Common myeloid progenitor, CD34-positive (primary cell): ENCODE data around the gene TNK2.

ENCODE experiments used
- CTCF ChIA-PET: fragments of 350-600 bp; sonication (Branson Sonifier 250); formaldehyde crosslinking; loops from one replicate; lab custom pipeline; 2021; ENCODE audit warnings: antibody characterized with exemption; lab: Charles Lee
- POLR2A ChIA-PET: fragments of 350-600 bp; sonication (Branson Sonifier 250); formaldehyde crosslinking; loops from one replicate; lab custom pipeline; 2021; ENCODE audit warnings: antibody characterized with exemption; lab: Charles Lee
- DNase-seq, 3 donors: peaks; one replicate each; pipeline versions ENCODE4 v3.0.0 to v3.0.0-alpha.2; 2013
- H3K27ac ChIP-seq, 2 experiments: 1 replicate in 1 of 2; 2 replicates in 1 of 2; pipeline ENCODE4 v1.7.0; 2013; ENCODE audit warnings: inconsistent platforms in 2 of 2, low read length in 2 of 2, mild to moderate bottlenecking in 2 of 2, low read depth in 1 of 2, moderate library complexity in 1 of 2; ENCODE audit not compliant: severe bottlenecking in 2 of 2, insufficient read depth in 1 of 2, poor library complexity in 1 of 2
- H3K27me3 ChIP-seq, 5 experiments: replicated peaks in 2 of 5; 1 replicate in 3 of 5; 2 replicates in 2 of 5; pipeline versions ENCODE4 v1.6.1 to v1.7.0; 2013; ENCODE audit warnings: low read length in 4 of 5, mild to moderate bottlenecking in 2 of 5, moderate library complexity in 2 of 5, inconsistent platforms in 1 of 5; ENCODE audit not compliant: insufficient read depth in 5 of 5, control insufficient read depth in 4 of 5
- H3K36me3 ChIP-seq, 4 experiments: 1 replicate in 2 of 4; 2 replicates in 2 of 4; pipeline versions ENCODE4 v1.6.1 to v1.7.0; 2013; ENCODE audit warnings: low read length in 3 of 4, control low read depth in 1 of 4, mild to moderate bottlenecking in 1 of 4; ENCODE audit not compliant: control insufficient read depth in 4 of 4, insufficient read depth in 4 of 4
- H3K4me1 ChIP-seq, 4 experiments: 1 replicate in 3 of 4; 2 replicates in 1 of 4; pipeline versions ENCODE4 v1.6.1 to v1.7.1; 2013; ENCODE audit warnings: low read length in 3 of 4, mild to moderate bottlenecking in 3 of 4, control low read depth in 1 of 4, inconsistent platforms in 1 of 4, moderate library complexity in 1 of 4; ENCODE audit not compliant: control insufficient read depth in 4 of 4, insufficient read depth in 4 of 4; ENCODE audit errors: control extremely low read depth in 1 of 4
- H3K4me3 ChIP-seq, 7 experiments: 1 replicate in 4 of 7; 2 replicates in 3 of 7; pipeline versions ENCODE4 v1.5.1 to v1.7.0; 2013; ENCODE audit warnings: mild to moderate bottlenecking in 7 of 7, low read length in 6 of 7, moderate library complexity in 6 of 7, inconsistent platforms in 2 of 7, low read depth in 2 of 7, control low read depth in 1 of 7; ENCODE audit not compliant: insufficient read depth in 4 of 7, control insufficient read depth in 1 of 7; ENCODE audit errors: extremely low read depth in 1 of 7
- H3K9me3 ChIP-seq, 5 experiments: 1 replicate in 4 of 5; 2 replicates in 1 of 5; pipeline versions ENCODE4 v1.6.1 to v1.7.1; 2013; ENCODE audit warnings: low read length in 4 of 5, mild to moderate bottlenecking in 2 of 5, inconsistent platforms in 1 of 5, low read depth in 1 of 5, moderate library complexity in 1 of 5; ENCODE audit not compliant: control insufficient read depth in 4 of 5, insufficient read depth in 2 of 5; ENCODE audit errors: control extremely low read depth in 1 of 5
- WGBS: methylation state at CpG from one replicate; pipeline ENCODE4 v1.1.5; 2013; ENCODE audit not compliant: insufficient coverage; 5-methylcytosine and 5-hydroxymethylcytosine counted together

The TNK2 gene

DNA sequence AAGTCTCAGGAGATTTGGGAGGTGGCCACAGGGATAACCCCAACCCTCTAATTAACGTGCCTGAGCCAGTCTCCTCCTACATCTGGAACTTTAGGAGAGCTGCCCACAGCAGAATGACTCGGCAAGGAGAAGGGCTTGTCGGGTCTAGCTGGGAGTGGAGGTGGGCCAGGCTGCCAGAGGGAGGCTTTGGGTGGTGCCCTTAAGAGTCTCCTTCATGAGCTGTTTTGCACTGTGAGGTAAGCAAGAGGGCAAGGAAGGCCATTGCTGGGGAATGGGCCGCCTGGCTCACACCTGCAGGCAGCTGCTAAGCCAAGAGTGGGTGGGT is 3.6 kb upstream of the TNK2 start:
- POLR2A ChIA-PET = interaction anchor here (0.7 to 1.4 kb wide), 3 partner anchors 11 to 52 kb away, joined by 3 to 6 read pairs (median 5); no protein-coding TSS in a partner anchor
- no peaks in the 10 kb centered on the region for H3K9me3 ChIP-seq

DNA sequence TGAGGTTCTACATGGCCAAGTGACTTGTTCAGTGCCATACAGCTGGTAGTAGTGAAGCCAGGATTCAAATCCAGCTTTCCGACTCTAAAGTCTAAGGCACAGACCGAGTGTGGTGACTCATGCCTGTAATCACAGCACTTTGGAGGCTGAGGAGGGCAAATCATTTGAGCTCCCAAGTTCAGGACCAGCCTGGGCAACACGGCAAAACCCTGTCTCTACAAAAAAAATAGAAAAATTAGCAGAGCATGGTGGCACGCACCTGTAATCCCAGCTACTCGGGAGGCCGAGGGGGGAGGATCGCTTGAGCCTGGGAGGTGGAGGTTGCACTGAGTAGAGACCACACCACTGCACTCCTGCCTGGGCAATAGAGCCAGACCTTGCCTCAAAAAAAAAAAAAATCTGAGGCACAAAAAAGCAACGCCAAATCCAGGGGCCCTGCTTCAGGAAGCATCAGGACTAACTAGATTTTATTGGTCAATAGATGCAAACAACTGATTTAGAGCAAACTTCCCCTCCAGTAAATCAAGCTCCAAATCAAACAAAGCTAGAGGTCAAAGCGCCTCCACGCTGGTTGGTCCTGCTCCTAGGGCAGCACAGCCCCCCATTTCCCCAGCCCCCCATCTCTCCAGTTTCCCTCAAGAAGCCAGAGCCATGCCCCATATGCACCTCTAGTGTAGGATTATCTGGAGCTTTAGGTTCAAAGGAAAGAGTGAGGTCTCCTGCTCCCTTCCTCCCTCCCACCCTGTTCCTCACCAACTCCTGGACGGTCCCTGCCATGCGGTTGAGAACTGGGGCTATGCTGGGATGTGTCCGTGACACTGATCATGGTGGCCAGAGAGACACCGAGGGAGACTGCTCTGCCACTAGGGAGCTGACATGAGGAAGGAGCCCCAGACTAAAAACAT is 2.9 kb upstream of the TNK2 start:
- WGBS = 94% methylated on average over 9 of the region's 14 CpGs
- H3K4me1 ChIP-seq = peaks cover 3 to 55% (median 47%) of the 10 kb centered on the region in 4 experiments
- POLR2A ChIA-PET = interaction anchor here (0.7 to 1.4 kb wide), 4 partner anchors 11 to 1009 kb away, joined by 3 to 6 read pairs (median 4); no protein-coding TSS in a partner anchor

More for the DNA sequence above, 3.6 kb upstream of the TNK2 start:
- Histone ChIP-seq H3K36me3 (no peaks in the 10 kb centered on the region), H3K27ac (no peak overlapping the region), H3K4me3 (no peak overlapping the region), H3K4me1 (peaks cover 0 to 49% (median 41%) of the 10 kb centered on the region in 4 experiments), H3K27me3 (peaks cover 0 to 2% (median 0%) of the 10 kb centered on the region in 5 experiments)
- CTCF ChIA-PET = interaction anchor here (0.6 to 11.3 kb wide), 7 partner anchors 12 to 963 kb away, joined by 3 to 360 read pairs (median 3); no protein-coding TSS in a partner anchor
- no peak for DNase-seq
- whole genome bisulfite sequencing = 11% methylated on average over 3 of the region's 4 CpGs

GRCh38 chr3:195910499-195910845 is 2.1 kb upstream of the TNK2 start:
- Histone ChIP-seq H3K36me3 (no peaks in the 10 kb centered on the region), H3K27me3 (no peaks in the 10 kb centered on the region), H3K4me3 (peak overlapping the region in 4 of 7 experiments; percentile 57 to 89 (median 83)), H3K9me3 (no peaks in the 10 kb centered on the region), H3K4me1 (peaks cover 10 to 63% (median 53%) of the 10 kb centered on the region in 4 experiments), H3K27ac (peak overlapping the region in 1 of 2 experiments; percentile 43)
- 94% methylated on average over 7 of the region's 8 CpGs for WGBS
- POLR2A ChIA-PET = interaction anchor here (0.6 to 4.6 kb wide), 4 partner anchors 14 to 1010 kb away, joined by 4 to 109 read pairs (median 6); no protein-coding TSS in a partner anchor
- CTCF ChIA-PET = interaction anchor here (0.6 to 11.3 kb wide), 5 partner anchors 14 to 60 kb away, joined by 3 to 360 read pairs (median 88); no protein-coding TSS in a partner anchor
- no peak for DNase-seq

More for the DNA sequence above, 2.9 kb upstream of the TNK2 start:
- CTCF ChIA-PET = interaction anchor here (0.6 to 11.3 kb wide), 7 partner anchors 12 to 964 kb away, joined by 3 to 360 read pairs (median 3); no protein-coding TSS in a partner anchor
- H3K27me3 ChIP-seq = peaks cover 0 to under 1% (median 0%) of the 10 kb centered on the region in 5 experiments
- H3K36me3 ChIP-seq = no peaks in the 10 kb centered on the region
- no peak for DNase-seq
- no peak overlapping the region for H3K27ac ChIP-seq
- no peaks in the 10 kb centered on the region for H3K9me3 ChIP-seq
- H3K4me3 ChIP-seq = no peak overlapping the region

GRCh38 chr3:195909644-195910498 is 1.5 kb upstream of the TNK2 start:
- peak overlapping the region in 1 of 2 experiments; percentile 43 for H3K27ac ChIP-seq
- DNase-seq = peak; percentile 74 to 85 (median 80)
- no peaks in the 10 kb centered on the region for H3K9me3 ChIP-seq
- CTCF ChIA-PET = interaction anchor here (0.6 to 4.0 kb wide), 4 partner anchors 14 to 59 kb away, joined by 3 to 113 read pairs (median 8); no protein-coding TSS in a partner anchor
- POLR2A ChIA-PET = interaction anchor here (0.6 to 4.6 kb wide), 3 partner anchors 9 to 19 kb away, joined by 6 to 109 read pairs (median 8); no protein-coding TSS in a partner anchor
- H3K27me3 ChIP-seq = no peaks in the 10 kb centered on the region
- H3K36me3 ChIP-seq = no peaks in the 10 kb centered on the region
- peaks cover 13 to 62% (median 52%) of the 10 kb centered on the region in 4 experiments for H3K4me1 ChIP-seq
- peak overlapping the region; percentile 26 to 89 (median 75) for H3K4me3 ChIP-seq
- WGBS = 7% methylated on average over 14 of the region's 68 CpGs

DNA sequence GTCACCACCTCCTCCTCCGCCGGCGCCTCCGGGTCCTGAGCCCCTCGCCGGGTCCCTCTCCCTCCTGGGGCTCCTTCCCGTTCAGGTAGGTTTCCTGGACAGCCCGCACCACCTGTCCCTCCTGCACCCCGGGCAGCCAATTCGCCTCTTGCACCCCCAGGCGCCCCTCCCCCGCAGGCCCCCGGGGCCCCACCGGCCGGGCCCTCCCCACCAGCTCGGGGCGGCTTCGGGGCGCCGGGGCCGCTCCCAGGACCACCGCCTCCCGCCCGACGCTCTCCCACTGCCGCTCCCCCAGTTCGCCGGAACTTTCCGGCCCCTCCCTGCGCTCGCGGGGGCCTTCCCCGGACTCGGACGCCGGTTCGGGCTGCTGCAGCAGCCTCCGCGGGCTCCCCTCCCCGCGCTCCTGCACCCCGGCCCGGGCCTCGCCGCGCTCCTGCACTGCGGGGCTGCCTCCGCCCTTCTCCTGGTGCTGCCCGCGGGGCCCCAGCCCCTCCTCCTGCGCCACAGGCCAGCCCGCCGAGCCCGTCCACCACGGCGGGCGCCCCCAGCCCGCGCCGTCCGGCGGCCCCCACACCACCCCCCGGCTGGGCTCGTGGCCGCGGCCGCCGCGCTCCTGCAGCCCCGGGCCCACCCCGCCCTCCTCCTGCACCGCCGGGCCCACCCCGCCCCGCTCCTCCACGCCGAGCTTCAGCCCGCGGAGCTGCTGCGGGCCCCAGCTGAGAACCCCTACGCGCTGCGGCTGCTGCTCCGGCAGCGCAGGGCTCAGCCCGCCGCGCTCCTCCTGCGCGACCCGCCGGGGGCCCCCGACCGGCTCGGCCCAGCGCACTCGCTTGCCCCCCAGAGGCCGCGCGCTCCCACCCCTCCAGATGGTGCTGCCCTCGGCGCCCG is 587 bp upstream of the TNK2 start:
- Histone ChIP-seq H3K27me3 (no peaks in the 10 kb centered on the region), H3K27ac (peak overlapping the region in 1 of 2 experiments; percentile 90), H3K4me3 (peak overlapping the region; percentile 52 to 89 (median 77)), H3K4me1 (peaks cover 20 to 68% (median 57%) of the 10 kb centered on the region in 4 experiments), H3K36me3 (no peaks in the 10 kb centered on the region), H3K9me3 (no peaks in the 10 kb centered on the region)
- CTCF ChIA-PET = interaction anchor here (1.6 to 4.0 kb wide), 6 partner anchors 13 to 56 kb away, joined by 3 to 113 read pairs (median 8); no protein-coding TSS in a partner anchor
- 0% methylated on average over 60 of the region's 103 CpGs for WGBS
- POLR2A ChIA-PET = interaction anchor here (1.1 to 4.6 kb wide), 4 partner anchors 8 to 52 kb away, joined by 4 to 109 read pairs (median 12); no protein-coding TSS in a partner anchor
- peak; percentile 63 to 78 (median 70) for DNase-seq

- no peaks in the 10 kb centered on the region for H3K9me3 ChIP-seq
- no peaks in the 10 kb centered on the region for H3K36me3 ChIP-seq
- no peaks in the 10 kb centered on the region for H3K27me3 ChIP-seq
- 0% methylated on average over 6 of the region's 6 CpGs for WGBS
- H3K4me3 ChIP-seq = peak overlapping the region; percentile 6 to 89 (median 77)
- ChIA-PET POLR2A (interaction anchor here (1.1 to 4.6 kb wide), 4 partner anchors 11 to 56 kb away, joined by 4 to 109 read pairs (median 11); no protein-coding TSS in a partner anchor), CTCF (interaction anchor here (0.9 to 4.0 kb wide), 12 partner anchors 8 to 58 kb away, joined by 3 to 113 read pairs (median 4); no protein-coding TSS in a partner anchor)
- H3K27ac ChIP-seq = peak overlapping the region; percentile 85 to 90
- peaks cover 20 to 81% (median 66%) of the 10 kb centered on the region in 4 experiments for H3K4me1 ChIP-seq
- no peak for DNase-seq
Observed at GRCh38 chr3:195907684-195907933, 742 bp downstream of the TNK2 start.
